Tibial artery (tissue), 4 donors: Measurements from ENCODE around the gene EHD4.
A peak's percentile ranks its signal among the peaks of the same experiment; 100 is the strongest.

Source experiments
- DNase-seq, 2 donors: peaks; one replicate each; pipeline ENCODE4 v3.0.0-alpha.2; 2019
- H3K27ac ChIP-seq, 2 donors: fragments of 200-600 bp; sonication (generic) in 1 of 2; 1 replicate in 1 of 2; 2 replicates in 1 of 2; pipeline ENCODE4 v1.5.1; 2018 to 2019; ENCODE audit warnings: mild to moderate bottlenecking in 1 of 2
- H3K27me3 ChIP-seq, 2 donors: fragments of 200-600 bp; sonication (generic) in 1 of 2; one replicate each; pipeline versions ENCODE4 v1.5.1 to v1.6.0; 2016 to 2019
- H3K36me3 ChIP-seq, 3 donors: fragments of 200-600 bp; sonication (generic) in 2 of 3; one replicate each; pipeline ENCODE4 v1.5.1; 2016 to 2019; ENCODE audit warnings: mild to moderate bottlenecking in 2 of 3
- H3K4me1 ChIP-seq, 4 donors: fragments of 200-600 bp; sonication (generic) in 2 of 4; 1 replicate in 3 of 4; 2 replicates in 1 of 4; pipeline ENCODE4 v1.5.1; 2016 to 2019
- H3K4me3 ChIP-seq, 2 donors: fragments of 200-600 bp; sonication (generic) in 1 of 2; 1 replicate in 1 of 2; 2 replicates in 1 of 2; pipeline ENCODE4 v1.5.1; 2018 to 2019; ENCODE audit warnings: mild to moderate bottlenecking in 2 of 2
- H3K9me3 ChIP-seq, 3 donors: fragments of 200-600 bp; sonication (generic) in 1 of 3; one replicate each; pipeline ENCODE4 v1.5.1; 2016 to 2019
- intact Hi-C: fragments of 100-400 bp; cut with DNase I; formaldehyde crosslinking; loops from one replicate; pipeline ENCODE4 v1.15.0; 2023; ENCODE audit warnings: low total_unique reads
- TF ChIP-seq, protein P1 (sequence below), 2 experiments: fragments of 200-600 bp in 1 of 2; fragments of 450-650 bp in 1 of 2; IDR thresholded peaks; one replicate each; pipeline ENCODE4 v1.5.1; 2017 to 2019; ENCODE audit warnings: antibody characterized with exemption in 2 of 2, mild to moderate bottlenecking in 1 of 2, moderate library complexity in 1 of 2

EHD4 gene

GRCh38 chr15:41932511-41933289 is 39.7 kb downstream of the EHD4 start:
- TF ChIP-seq, protein P1, sequence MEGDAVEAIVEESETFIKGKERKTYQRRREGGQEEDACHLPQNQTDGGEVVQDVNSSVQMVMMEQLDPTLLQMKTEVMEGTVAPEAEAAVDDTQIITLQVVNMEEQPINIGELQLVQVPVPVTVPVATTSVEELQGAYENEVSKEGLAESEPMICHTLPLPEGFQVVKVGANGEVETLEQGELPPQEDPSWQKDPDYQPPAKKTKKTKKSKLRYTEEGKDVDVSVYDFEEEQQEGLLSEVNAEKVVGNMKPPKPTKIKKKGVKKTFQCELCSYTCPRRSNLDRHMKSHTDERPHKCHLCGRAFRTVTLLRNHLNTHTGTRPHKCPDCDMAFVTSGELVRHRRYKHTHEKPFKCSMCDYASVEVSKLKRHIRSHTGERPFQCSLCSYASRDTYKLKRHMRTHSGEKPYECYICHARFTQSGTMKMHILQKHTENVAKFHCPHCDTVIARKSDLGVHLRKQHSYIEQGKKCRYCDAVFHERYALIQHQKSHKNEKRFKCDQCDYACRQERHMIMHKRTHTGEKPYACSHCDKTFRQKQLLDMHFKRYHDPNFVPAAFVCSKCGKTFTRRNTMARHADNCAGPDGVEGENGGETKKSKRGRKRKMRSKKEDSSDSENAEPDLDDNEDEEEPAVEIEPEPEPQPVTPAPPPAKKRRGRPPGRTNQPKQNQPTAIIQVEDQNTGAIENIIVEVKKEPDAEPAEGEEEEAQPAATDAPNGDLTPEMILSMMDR (IDR thresholded peaks at IDR 0.05): no peak
- DNase-seq: peak in 1 of 2 donors; percentile 62
- Histone ChIP-seq H3K27me3 (no peaks in the 10 kb centered on the region), H3K27ac (peak overlapping the region; percentile 17 to 56), H3K4me3 (no peak overlapping the region), H3K36me3 (peaks cover 0 to 6% (median 0%) of the 10 kb centered on the region in 3 donors), H3K4me1 (peaks cover 0 to 73% (median 64%) of the 10 kb centered on the region in 4 donors), H3K9me3 (no peaks in the 10 kb centered on the region)
- intact Hi-C loops: loop anchor here (5.0 kb wide), 1 partner anchor 40 kb away; the partner anchor contains the start of gene EHD4

GRCh38 chr15:41932101-41932500 is 40.3 kb downstream of the EHD4 start:
- Histone ChIP-seq H3K4me3 (no peak overlapping the region), H3K9me3 (no peaks in the 10 kb centered on the region), H3K4me1 (peaks cover 0 to 79% (median 65%) of the 10 kb centered on the region in 4 donors), H3K27ac (peak overlapping the region; percentile 17 to 56), H3K36me3 (peaks cover 0 to under 1% (median 0%) of the 10 kb centered on the region in 3 donors), H3K27me3 (no peaks in the 10 kb centered on the region)
- TF ChIP-seq, protein P1 (IDR thresholded peaks at IDR 0.05): no peak
- DNase-seq: peak in 1 of 2 donors; percentile 46
- intact Hi-C loops: loop anchor here (5.0 kb wide), 1 partner anchor 40 kb away; the partner anchor contains the start of gene EHD4

- no peak overlapping the region for H3K4me3 ChIP-seq
- H3K27me3 ChIP-seq: no peaks in the 10 kb centered on the region
- H3K36me3 ChIP-seq: no peaks in the 10 kb centered on the region
- H3K9me3 ChIP-seq: no peaks in the 10 kb centered on the region
- TF ChIP-seq, protein P1 (IDR thresholded peaks at IDR 0.05): no peak
- peaks cover 0 to 91% (median 74%) of the 10 kb centered on the region in 4 donors for H3K4me1 ChIP-seq
- DNase-seq: no peak
- intact Hi-C loops: loop anchor here (5.0 kb wide), 1 partner anchor 41 kb away; the partner anchor contains the start of gene EHD4
- peak overlapping the region; percentile 56 to 61 for H3K27ac ChIP-seq
Measured at GRCh38 chr15:41930867-41931222, 41.5 kb downstream of the EHD4 start.

GRCh38 chr15:41930221-41930866 is 42.0 kb downstream of the EHD4 start:
- Histone ChIP-seq H3K36me3 (no peaks in the 10 kb centered on the region), H3K4me1 (peaks cover 0 to 95% (median 76%) of the 10 kb centered on the region in 4 donors), H3K27ac (peak overlapping the region; percentile 61 to 71), H3K9me3 (no peaks in the 10 kb centered on the region), H3K4me3 (no peak overlapping the region), H3K27me3 (no peaks in the 10 kb centered on the region)
- intact Hi-C loops: loop anchor here (5.0 kb wide), 1 partner anchor 42 kb away; the partner anchor contains the start of gene EHD4
- peak; percentile 85 to 86 for DNase-seq
- TF ChIP-seq, protein P1 (IDR thresholded peaks at IDR 0.05): peak; percentile 45 to 47

DNA sequence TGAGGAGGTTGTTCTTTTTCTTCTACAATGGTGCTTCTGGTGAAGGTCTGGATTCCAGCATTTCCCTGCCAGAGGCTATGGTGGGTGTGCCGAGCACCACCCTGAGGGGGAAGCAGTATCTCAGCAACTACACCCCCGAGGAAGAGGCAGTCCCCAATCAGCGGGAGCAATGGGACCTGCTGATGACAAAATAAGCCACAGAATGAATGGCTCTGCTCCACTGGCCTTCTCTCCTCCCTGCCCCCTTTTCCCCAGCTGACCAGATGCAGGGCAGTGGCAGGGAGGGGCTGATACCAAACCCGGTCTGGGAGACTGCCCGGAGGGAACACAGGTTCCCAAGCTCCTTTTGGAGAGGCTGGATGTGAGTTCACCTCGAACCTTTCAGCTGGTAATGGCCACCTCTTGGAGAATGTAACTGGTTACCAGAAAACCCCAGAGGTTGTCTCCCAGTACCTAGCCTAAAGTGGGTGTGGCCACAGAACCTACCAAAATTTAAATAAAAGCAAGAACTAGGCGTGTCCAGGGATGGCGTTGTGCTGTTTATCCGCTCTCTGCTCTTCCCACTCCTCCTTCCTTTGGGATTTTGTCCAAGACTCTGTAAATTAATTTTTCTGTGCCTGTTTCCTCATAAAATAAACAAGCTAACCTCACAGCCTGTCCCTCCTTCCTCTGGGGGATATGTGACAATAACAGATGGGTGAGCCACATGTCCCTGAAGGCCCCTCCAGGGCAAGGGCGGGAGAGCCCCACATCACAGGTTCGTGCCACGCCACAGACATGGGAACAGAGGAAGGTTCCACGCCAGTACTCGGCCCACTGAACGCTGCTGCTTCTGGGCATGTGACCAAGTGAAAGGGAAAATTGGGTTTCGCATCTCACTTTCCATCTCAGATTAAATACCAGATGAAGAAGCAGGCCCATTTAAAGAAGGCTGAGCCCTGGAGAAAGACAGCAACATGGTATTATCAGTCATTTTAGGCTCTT is 43.4 kb downstream of the EHD4 start:
- peak; percentile 66 to 83 for DNase-seq
- Histone ChIP-seq H3K9me3 (no peaks in the 10 kb centered on the region), H3K4me1 (peaks cover 0 to 82% (median 69%) of the 10 kb centered on the region in 4 donors), H3K27ac (peak overlapping the region; percentile 61 to 71), H3K27me3 (no peaks in the 10 kb centered on the region), H3K36me3 (peaks cover 0 to 7% (median 7%) of the 10 kb centered on the region in 3 donors), H3K4me3 (no peak overlapping the region)
- TF ChIP-seq, protein P1 (IDR thresholded peaks at IDR 0.05): no peak
- intact Hi-C loops: no loop called here
